Panc1 (cell line): ENCODE data around the gene SPTBN4. TPM values are rescaled to one million over a fixed set of nuclear protein-coding genes. Genes with fewer than 3 reads are reported as not detected.
A peak's percentile ranks its signal among the peaks of the same experiment; 100 is the strongest.

Experiments
- ATAC-seq: fragments of 200-7000 bp; cut with Tn5 transposase; 2 replicates; pipeline ENCODE4 v1.9.1; 2020; ENCODE audit warnings: mild to moderate bottlenecking, moderate library complexity
- BruUV-seq: library from RNA; stranded (reverse); fragments of 400-500 nt; replicated peaks from 2 replicates; lab custom pipeline; 2021; lab: Mats Ljungman, UMichigan
- CTCF ChIA-PET: fragments of 300-600 bp; sonication (Branson Sonifier 250); formaldehyde crosslinking; loops from one replicate; lab custom pipeline; 2022; ENCODE audit warnings: antibody characterized with exemption; lab: Charles Lee
- POLR2A ChIA-PET: fragments of 300-600 bp; sonication (Branson Sonifier 250); formaldehyde crosslinking; loops from one replicate; lab custom pipeline; 2022; ENCODE audit warnings: antibody characterized with exemption; lab: Charles Lee
- DNase-seq: peaks from one replicate; pipeline ENCODE4 v3.0.0-alpha.2; 2010; ENCODE audit warnings: low read depth, low spot score
- H3K27ac ChIP-seq: 2 replicates; pipeline ENCODE4 v1.5.1; 2011; ENCODE audit warnings: mild to moderate bottlenecking, low read length, inconsistent platforms
- H3K27me3 ChIP-seq: fragments of 200-500 bp; sonication (Bioruptor generic); 2 replicates; pipeline ENCODE4 v1.6.0; 2014; ENCODE audit warnings: low read length, inconsistent platforms; ENCODE audit not compliant: control insufficient read depth, insufficient read depth
- H3K36me3 ChIP-seq: fragments of 200-500 bp; sonication (Bioruptor generic); 2 replicates; pipeline ENCODE4 v1.5.1; 2014; ENCODE audit warnings: inconsistent platforms, mild to moderate bottlenecking, low read length, moderate library complexity; ENCODE audit not compliant: control insufficient read depth, insufficient read depth
- H3K4me1 ChIP-seq: 2 replicates; pipeline ENCODE4 v1.5.1; 2011; ENCODE audit warnings: inconsistent platforms, mild to moderate bottlenecking, low read length, moderate library complexity; ENCODE audit not compliant: control insufficient read depth, insufficient read depth
- H3K4me3 ChIP-seq, 2 experiments: 2 replicates each; pipeline ENCODE4 v1.5.1; 2011 to 2012; ENCODE audit warnings: low read depth in 2 of 2, low read length in 2 of 2, mild to moderate bottlenecking in 2 of 2, inconsistent platforms in 1 of 2, moderate library complexity in 1 of 2
- H3K9me3 ChIP-seq: fragments of 200-500 bp; sonication (Bioruptor generic); 2 replicates; pipeline ENCODE4 v1.5.1; 2014; ENCODE audit warnings: low read depth, mild to moderate bottlenecking, inconsistent platforms, low read length, moderate library complexity; ENCODE audit not compliant: control insufficient read depth, insufficient read depth
- CTCF ChIP-seq: fragments of 450-650 bp; IDR thresholded peaks from 2 replicates; pipeline ENCODE4 v1.5.1; 2017; ENCODE audit warnings: mild to moderate bottlenecking
- POLR2AphosphoS5 ChIP-seq: IDR thresholded peaks from 2 replicates; pipeline ENCODE4 v1.6.1; 2012; ENCODE audit warnings: mild to moderate bottlenecking, low read depth, low read length, moderate library complexity
- REST ChIP-seq, 2 experiments: IDR thresholded peaks; 2 replicates each; pipeline ENCODE4 v1.6.1; 2011 to 2012; ENCODE audit warnings: low read depth in 2 of 2, control low read depth in 1 of 2, low read length in 1 of 2, mild to moderate bottlenecking in 1 of 2, moderate library complexity in 1 of 2; ENCODE audit not compliant: insufficient read depth in 1 of 2
- SIN3A ChIP-seq: IDR thresholded peaks from 2 replicates; pipeline ENCODE4 v1.6.1; 2012; ENCODE audit warnings: low read depth, mild to moderate bottlenecking, low read length, moderate library complexity, borderline replicate concordance; ENCODE audit not compliant: insufficient read depth
- TCF7L2 ChIP-seq: IDR thresholded peaks from 2 replicates; pipeline ENCODE4 v1.6.1; 2011; ENCODE audit warnings: mild to moderate bottlenecking, low read depth, low read length, inconsistent platforms
- in situ Hi-C: cut with HindIII; loops from 2 replicates; pipeline ENCODE4 v1.10.0; 2016; ENCODE audit warnings: low sequenced_read_pairs, low pct_unique_long_range_greater_than_20kb
- intact Hi-C: fragments of 100-400 bp; cut with micrococcal nuclease; formaldehyde crosslinking; loops from one replicate; pipeline ENCODE4 v1.10.0; 2022; ENCODE audit not compliant: unreplicated experiment
- total RNA-seq: library from RNA; stranded (reverse); gene quantifications from one replicate; pipeline ENCODE4 v1.2.1, GENCODE V29; 2021; ENCODE audit not compliant: unreplicated experiment

Gene SPTBN4
- total RNA-seq, 1 experiment from 2014 or later = 1.2 TPM

- H3K9me3 ChIP-seq = no peaks in the 10 kb centered on the region
- DNase-seq (no peak), ATAC-seq (no peak)
- intact Hi-C loops (no loop called here), in situ Hi-C loops (no loop called here)
- peak overlapping the region; percentile 66 for H3K27ac ChIP-seq
- ChIA-PET POLR2A (no interaction called here), CTCF (no interaction called here)
- H3K27me3 ChIP-seq = no peaks in the 10 kb centered on the region
- TF ChIP-seq REST (IDR thresholded peaks at IDR 0.05; ENCODE audit: insufficient read depth in 1 of 2, low read depth in 2 of 2, low read length in 1 of 2) (no peak), CTCF (no peak), SIN3A (no peak), TCF7L2 (no peak), POLR2AphosphoS5 (no peak)
- BruUV-seq = no TSS peak
- no peaks in the 10 kb centered on the region for H3K36me3 ChIP-seq
- H3K4me3 ChIP-seq = no peak overlapping the region
- peaks cover 30% of the 10 kb centered on the region for H3K4me1 ChIP-seq
Measured at GRCh38 chr19:40418040-40418439, 48.8 kb upstream of the SPTBN4 start.

- ATAC-seq (no peak), DNase-seq (no peak)
- CTCF ChIA-PET = interaction anchor here (0.5 kb wide), 1 partner anchor 212 kb away, joined by 3 read pairs; no protein-coding TSS in a partner anchor
- H3K27me3 ChIP-seq = no peaks in the 10 kb centered on the region
- POLR2A ChIA-PET = no interaction called here
- peaks cover 36% of the 10 kb centered on the region for H3K4me1 ChIP-seq
- H3K36me3 ChIP-seq = no peaks in the 10 kb centered on the region
- in situ Hi-C loops (no loop called here), intact Hi-C loops (no loop called here)
- no peaks in the 10 kb centered on the region for H3K9me3 ChIP-seq
- H3K4me3 ChIP-seq = no peak overlapping the region
- no TSS peak for BruUV-seq
- H3K27ac ChIP-seq = no peak overlapping the region
- TF ChIP-seq REST (IDR thresholded peaks at IDR 0.05; ENCODE audit: insufficient read depth in 1 of 2, low read depth in 2 of 2, low read length in 1 of 2) (no peak), POLR2AphosphoS5 (no peak), CTCF (no peak), TCF7L2 (no peak), SIN3A (no peak)
Measured at GRCh38 chr19:40419066-40419612, 47.7 kb upstream of the SPTBN4 start.
